Tibial artery (tissue), 4 donors: Measurements from ENCODE around the gene DHRS4.
A peak's percentile ranks its signal among the peaks of the same experiment; 100 is the strongest.
"Not testable (repeated sequence)": the region's sequence is repeated elsewhere in the genome, so short reads cannot be mapped to it uniquely, and the experiment has no call there.

Source experiments
- DNase-seq, 2 donors: peaks; one replicate each; pipeline ENCODE4 v3.0.0-alpha.2; 2019
- H3K27ac ChIP-seq, 2 donors: fragments of 200-600 bp; sonication (generic) in 1 of 2; 1 replicate in 1 of 2; 2 replicates in 1 of 2; pipeline ENCODE4 v1.5.1; 2018 to 2019; ENCODE audit warnings: mild to moderate bottlenecking in 1 of 2
- H3K27me3 ChIP-seq, 2 donors: fragments of 200-600 bp; sonication (generic) in 1 of 2; one replicate each; pipeline versions ENCODE4 v1.5.1 to v1.6.0; 2016 to 2019
- H3K36me3 ChIP-seq, 3 donors: fragments of 200-600 bp; sonication (generic) in 2 of 3; one replicate each; pipeline ENCODE4 v1.5.1; 2016 to 2019; ENCODE audit warnings: mild to moderate bottlenecking in 2 of 3
- H3K4me1 ChIP-seq, 4 donors: fragments of 200-600 bp; sonication (generic) in 2 of 4; 1 replicate in 3 of 4; 2 replicates in 1 of 4; pipeline ENCODE4 v1.5.1; 2016 to 2019
- H3K4me3 ChIP-seq, 2 donors: fragments of 200-600 bp; sonication (generic) in 1 of 2; 1 replicate in 1 of 2; 2 replicates in 1 of 2; pipeline ENCODE4 v1.5.1; 2018 to 2019; ENCODE audit warnings: mild to moderate bottlenecking in 2 of 2
- H3K9me3 ChIP-seq, 3 donors: fragments of 200-600 bp; sonication (generic) in 1 of 3; one replicate each; pipeline ENCODE4 v1.5.1; 2016 to 2019
- intact Hi-C: fragments of 100-400 bp; cut with DNase I; formaldehyde crosslinking; loops from one replicate; pipeline ENCODE4 v1.15.0; 2023; ENCODE audit warnings: low total_unique reads
- TF ChIP-seq, protein P1 (sequence below), 2 experiments: fragments of 200-600 bp in 1 of 2; fragments of 450-650 bp in 1 of 2; IDR thresholded peaks; one replicate each; pipeline ENCODE4 v1.5.1; 2017 to 2019; ENCODE audit warnings: antibody characterized with exemption in 2 of 2, mild to moderate bottlenecking in 1 of 2, moderate library complexity in 1 of 2

The DHRS4 gene

GRCh38 chr14:23977208-23977607, 23.6 kb downstream of the DHRS4 start:
- H3K27me3 ChIP-seq, H3K4me3 ChIP-seq, H3K9me3 ChIP-seq, H3K4me1 ChIP-seq, H3K27ac ChIP-seq, H3K36me3 ChIP-seq, intact Hi-C loops: not testable (repeated sequence)
- peak in 1 of 2 donors; percentile 41 for DNase-seq
- TF ChIP-seq, protein P1, sequence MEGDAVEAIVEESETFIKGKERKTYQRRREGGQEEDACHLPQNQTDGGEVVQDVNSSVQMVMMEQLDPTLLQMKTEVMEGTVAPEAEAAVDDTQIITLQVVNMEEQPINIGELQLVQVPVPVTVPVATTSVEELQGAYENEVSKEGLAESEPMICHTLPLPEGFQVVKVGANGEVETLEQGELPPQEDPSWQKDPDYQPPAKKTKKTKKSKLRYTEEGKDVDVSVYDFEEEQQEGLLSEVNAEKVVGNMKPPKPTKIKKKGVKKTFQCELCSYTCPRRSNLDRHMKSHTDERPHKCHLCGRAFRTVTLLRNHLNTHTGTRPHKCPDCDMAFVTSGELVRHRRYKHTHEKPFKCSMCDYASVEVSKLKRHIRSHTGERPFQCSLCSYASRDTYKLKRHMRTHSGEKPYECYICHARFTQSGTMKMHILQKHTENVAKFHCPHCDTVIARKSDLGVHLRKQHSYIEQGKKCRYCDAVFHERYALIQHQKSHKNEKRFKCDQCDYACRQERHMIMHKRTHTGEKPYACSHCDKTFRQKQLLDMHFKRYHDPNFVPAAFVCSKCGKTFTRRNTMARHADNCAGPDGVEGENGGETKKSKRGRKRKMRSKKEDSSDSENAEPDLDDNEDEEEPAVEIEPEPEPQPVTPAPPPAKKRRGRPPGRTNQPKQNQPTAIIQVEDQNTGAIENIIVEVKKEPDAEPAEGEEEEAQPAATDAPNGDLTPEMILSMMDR (IDR thresholded peaks at IDR 0.05): peak in 1 of 2 experiments; percentile 12

DNA sequence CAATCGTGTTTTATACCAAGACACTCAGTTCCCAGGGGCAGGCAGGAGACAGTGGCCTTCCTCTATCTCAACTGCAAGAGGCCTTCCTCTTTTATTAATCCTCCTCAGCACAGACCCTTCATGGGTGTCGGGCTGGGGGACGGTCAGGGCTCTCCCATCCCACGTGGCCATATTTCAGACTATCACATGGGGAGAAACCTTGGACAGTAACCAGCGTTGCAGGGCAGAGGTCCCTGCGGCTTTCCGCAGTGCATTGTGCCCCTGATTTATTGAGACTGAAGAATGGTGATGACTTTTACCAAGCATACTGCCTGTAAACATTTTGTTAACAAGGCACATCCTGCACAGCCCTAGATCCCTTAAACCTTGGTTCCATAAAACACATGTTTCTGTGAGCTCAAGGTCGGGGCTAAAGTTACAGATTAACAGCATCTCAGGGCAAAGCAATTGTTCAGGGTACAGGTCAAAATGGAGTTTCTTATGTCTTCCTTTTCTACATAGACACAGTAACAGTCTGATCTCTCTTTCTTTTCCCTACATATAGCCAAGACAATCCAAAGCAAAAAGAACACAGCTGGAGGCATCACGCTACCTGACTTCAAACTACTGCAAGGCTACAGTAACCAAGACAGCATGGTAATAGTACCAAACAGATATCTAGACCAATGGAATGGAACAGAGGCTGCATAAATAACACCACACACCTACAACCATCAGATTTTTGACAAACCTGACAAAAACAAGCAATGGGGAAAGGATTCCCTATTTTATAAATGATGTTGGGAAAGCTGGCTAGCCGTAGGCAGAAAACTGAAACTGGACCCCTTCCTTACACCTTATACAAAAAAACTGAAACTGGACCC, 28.6 kb downstream of the DHRS4 start:
- H3K36me3 ChIP-seq, intact Hi-C loops, H3K4me1 ChIP-seq, H3K27ac ChIP-seq, H3K9me3 ChIP-seq, H3K4me3 ChIP-seq, H3K27me3 ChIP-seq, DNase-seq: not testable (repeated sequence)

- peak in 1 of 2 donors; percentile 37 for DNase-seq
- no peak overlapping the region for H3K27ac ChIP-seq
- no peaks in the 10 kb centered on the region for H3K9me3 ChIP-seq
- H3K4me3 ChIP-seq: no peak overlapping the region
- H3K27me3 ChIP-seq: no peaks in the 10 kb centered on the region
- H3K4me1 ChIP-seq: peaks cover 0 to 5% (median 2%) of the 10 kb centered on the region in 4 donors
- H3K36me3 ChIP-seq: no peaks in the 10 kb centered on the region
- TF ChIP-seq, protein P1 (IDR thresholded peaks at IDR 0.05): no peak
- intact Hi-C loops: no loop called here
Observed at GRCh38 chr14:23984891-23985602, 31.5 kb downstream of the DHRS4 start.

GRCh38 chr14:23988223-23988606, 34.6 kb downstream of the DHRS4 start:
- Histone ChIP-seq H3K4me3 (peak overlapping the region in 1 of 2 donors; percentile 26), H3K27ac (peak overlapping the region; percentile 17 to 41)
- H3K36me3 ChIP-seq, H3K9me3 ChIP-seq, H3K4me1 ChIP-seq, DNase-seq, H3K27me3 ChIP-seq, intact Hi-C loops: not testable (repeated sequence)

DNA sequence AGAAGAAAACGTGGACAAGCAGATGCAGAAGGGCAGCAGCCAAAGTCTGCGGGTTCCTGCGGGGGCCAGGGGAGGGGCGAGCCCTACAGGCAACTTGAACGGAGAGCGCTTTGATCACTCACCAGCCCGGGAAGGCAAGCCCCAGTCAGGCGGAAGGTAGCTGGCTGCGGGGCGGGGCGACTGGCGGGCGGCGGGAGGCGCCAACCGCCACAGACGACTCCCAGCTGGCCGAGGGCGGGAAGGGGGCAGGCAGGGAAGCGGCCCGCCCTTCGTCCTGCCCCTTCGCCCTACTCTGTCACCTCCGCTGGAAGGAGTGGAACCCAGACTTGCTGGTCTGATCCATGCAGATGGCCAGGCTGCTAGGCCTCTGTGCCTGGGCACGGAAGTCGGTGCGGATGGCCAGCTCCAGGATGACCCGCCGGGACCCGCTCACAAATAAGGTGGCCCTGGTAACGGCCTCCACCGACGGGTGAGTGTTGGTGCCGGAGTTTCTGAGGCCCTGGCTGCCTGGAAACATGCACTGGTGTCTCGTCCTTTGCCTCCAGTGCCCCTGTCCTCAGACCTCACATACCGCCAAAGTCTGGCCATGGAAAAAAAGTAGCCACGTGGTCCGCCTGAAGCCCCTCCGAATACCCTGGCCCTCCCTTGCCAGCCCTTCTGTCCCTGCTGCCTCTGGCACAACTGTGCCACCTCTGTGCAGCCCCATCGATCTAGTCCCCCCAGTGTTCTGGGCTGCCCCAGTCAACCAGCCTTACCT, 35.2 kb downstream of the DHRS4 start, which contains the start of gene DHRS4L2:
TSS of gene DHRS4L2 (plus strand) at position 323 of the 757 bp plus-strand sequence. CDS start at position 342, 19 bp downstream.
- H3K27ac ChIP-seq: peak within 1 kb of the TSS; percentile 17 to 41
- H3K27me3 ChIP-seq, H3K9me3 ChIP-seq, H3K36me3 ChIP-seq, intact Hi-C loops, H3K4me1 ChIP-seq: not testable (repeated sequence)
- peak within 1 kb of the TSS; percentile 26 to 37 for H3K4me3 ChIP-seq
- DNase-seq: peak; percentile 55 to 87

DNA sequence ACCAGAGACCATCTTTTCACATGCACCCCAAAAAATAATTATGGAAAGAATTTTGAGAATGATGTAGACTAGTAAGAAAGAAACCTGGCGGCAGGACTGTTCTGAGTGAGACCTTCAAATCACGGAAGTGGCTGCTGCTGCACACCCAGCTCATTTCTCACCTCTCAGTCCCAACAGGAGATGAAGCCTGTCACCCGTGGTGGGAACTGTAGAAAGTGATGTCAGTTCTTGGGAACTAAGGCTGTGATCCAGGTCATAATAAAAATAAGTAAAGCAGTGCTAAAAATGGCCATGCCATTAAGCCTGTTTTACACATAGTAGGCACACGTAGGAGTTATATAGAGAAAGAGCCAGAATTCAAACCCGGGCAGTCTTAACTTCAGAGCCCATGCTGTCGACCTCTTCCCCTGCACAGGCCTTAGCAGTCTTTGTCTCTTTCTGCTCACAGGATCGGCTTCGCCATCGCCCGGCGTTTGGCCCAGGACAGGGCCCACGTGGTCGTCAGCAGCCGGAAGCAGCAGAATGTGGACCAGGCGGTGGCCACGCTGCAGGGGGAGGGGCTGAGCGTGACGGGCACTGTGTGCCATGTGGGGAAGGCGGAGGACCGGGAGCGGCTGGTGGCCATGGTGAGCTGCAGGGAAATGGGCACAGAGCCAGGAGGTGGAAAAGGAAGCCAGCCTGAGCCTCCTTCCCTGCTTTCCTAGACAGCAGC, 36.3 kb downstream of the DHRS4 start:
- intact Hi-C loops, H3K4me3 ChIP-seq, H3K27ac ChIP-seq, H3K36me3 ChIP-seq, DNase-seq, H3K4me1 ChIP-seq, H3K27me3 ChIP-seq, H3K9me3 ChIP-seq: not testable (repeated sequence)

DNA sequence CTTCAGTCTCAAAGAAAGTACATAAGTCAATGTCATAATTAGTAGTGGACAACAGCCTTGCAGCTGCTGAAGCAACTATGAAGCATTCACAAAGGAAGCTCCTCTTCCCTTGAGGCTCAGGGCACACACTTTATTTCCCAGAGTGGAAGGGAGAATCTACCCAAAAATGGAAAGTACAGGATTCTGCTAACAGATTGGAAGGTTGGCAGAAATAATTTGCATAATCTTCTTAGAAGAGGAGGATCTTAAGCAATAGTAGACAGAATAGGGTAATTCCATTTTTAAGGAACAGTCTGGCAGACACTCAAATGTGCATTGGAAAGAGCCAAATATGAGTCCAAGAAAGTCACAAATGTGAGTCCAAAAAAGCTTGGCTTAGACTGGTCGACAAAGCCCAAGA, 37.4 kb downstream of the DHRS4 start:
- DNase-seq, intact Hi-C loops, H3K4me3 ChIP-seq, H3K9me3 ChIP-seq, H3K36me3 ChIP-seq, H3K27ac ChIP-seq, H3K27me3 ChIP-seq, H3K4me1 ChIP-seq: not testable (repeated sequence)

DNA sequence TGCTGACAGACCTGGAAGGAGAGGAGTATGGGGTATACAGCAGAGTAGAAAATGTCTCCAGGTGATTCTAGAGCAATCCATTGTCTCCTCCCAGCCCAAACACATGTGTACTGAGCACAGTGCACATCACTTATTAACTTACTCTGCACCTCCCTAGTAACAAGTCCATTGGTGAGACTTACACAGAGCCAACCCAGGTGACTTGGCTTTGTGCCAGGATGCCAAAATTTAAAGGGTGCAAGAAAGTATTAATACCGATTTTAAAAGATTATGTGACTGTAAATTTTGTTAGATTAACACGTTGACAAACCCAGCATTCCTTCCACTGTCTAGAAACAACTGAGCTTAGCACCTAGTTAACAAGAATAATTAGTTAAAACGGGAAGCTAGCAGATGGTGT, 39.5 kb downstream of the DHRS4 start:
- H3K4me3 ChIP-seq, DNase-seq, H3K27ac ChIP-seq, H3K36me3 ChIP-seq, intact Hi-C loops, H3K9me3 ChIP-seq, H3K4me1 ChIP-seq, H3K27me3 ChIP-seq: not testable (repeated sequence)

- H3K4me1 ChIP-seq, H3K27ac ChIP-seq, intact Hi-C loops, DNase-seq, H3K27me3 ChIP-seq, H3K36me3 ChIP-seq, H3K9me3 ChIP-seq, H3K4me3 ChIP-seq: not testable (repeated sequence)
Observed at GRCh38 chr14:23996009-23996408, 42.4 kb downstream of the DHRS4 start.

DNA sequence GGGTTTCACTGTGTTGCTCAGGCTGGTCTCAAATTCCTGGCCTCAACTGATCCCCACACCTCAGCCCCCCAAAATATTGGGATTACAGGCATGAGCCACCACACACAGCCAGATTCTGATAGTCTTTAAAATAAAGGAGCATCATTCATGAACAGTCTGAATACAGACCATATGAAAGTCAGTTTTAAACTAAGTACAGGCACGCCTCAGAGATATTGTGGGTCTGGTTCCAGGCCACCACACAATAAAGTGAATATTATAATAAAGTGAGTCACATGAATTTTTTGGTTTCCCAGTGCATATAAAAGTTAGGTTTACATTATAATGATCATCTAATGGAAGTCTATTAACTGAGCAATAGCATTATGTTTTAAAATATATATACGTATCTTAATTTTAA, 43.3 kb downstream of the DHRS4 start:
- intact Hi-C loops: not testable (repeated sequence)

GRCh38 chr14:23999640-24000039, 46.1 kb downstream of the DHRS4 start:
- DNase-seq, H3K9me3 ChIP-seq, H3K4me3 ChIP-seq, H3K27ac ChIP-seq, H3K36me3 ChIP-seq, H3K27me3 ChIP-seq, H3K4me1 ChIP-seq, intact Hi-C loops: not testable (repeated sequence)

More for the DNA sequence above, 43.3 kb downstream of the DHRS4 start:
- not testable (repeated sequence) for H3K36me3 ChIP-seq, H3K9me3 ChIP-seq, H3K4me1 ChIP-seq, H3K27me3 ChIP-seq, DNase-seq, H3K4me3 ChIP-seq, H3K27ac ChIP-seq
